ENCODE data around the gene CCDC73.
"Not testable (repeated sequence)": the region's sequence is repeated elsewhere in the genome, so short reads cannot be mapped to it uniquely, and the experiment has no call there.

CCDC73 gene

GRCh38 chr11:32758291-32758690 lies 36.2 kb downstream of the CCDC73 start:
- no peak overlapping the region for H3K4me3 ChIP-seq (ENCODE audit: low read depth in 1 of 2, low read length in 2 of 2)
- peaks cover 0 to 4% of the 10 kb centered on the region in 2 donors for H3K9me3 ChIP-seq (ENCODE audit: control insufficient read depth in 1 of 2, low read length in 2 of 2)
- H3K4me1 ChIP-seq (ENCODE audit: control insufficient read depth in 1 of 2, insufficient read depth in 2 of 2, low read length in 2 of 2) = no peaks in the 10 kb centered on the region
- H3K36me3 ChIP-seq (ENCODE audit: control insufficient read depth in 1 of 2, insufficient read depth in 2 of 2, low read length in 2 of 2) = no peaks in the 10 kb centered on the region
- no peaks in the 10 kb centered on the region for H3K27me3 ChIP-seq (ENCODE audit: low read depth, low read length)
- H3K27ac ChIP-seq (ENCODE audit: low read length) = no peak overlapping the region

GRCh38 chr11:32753181-32753580 lies 41.3 kb downstream of the CCDC73 start:
- not testable (repeated sequence) for H3K9me3 ChIP-seq (ENCODE audit: control insufficient read depth in 1 of 2, low read length in 2 of 2); H3K4me3 ChIP-seq (ENCODE audit: low read depth in 1 of 2, low read length in 2 of 2); H3K4me1 ChIP-seq (ENCODE audit: control insufficient read depth in 1 of 2, insufficient read depth in 2 of 2, low read length in 2 of 2); H3K36me3 ChIP-seq (ENCODE audit: control insufficient read depth in 1 of 2, insufficient read depth in 2 of 2, low read length in 2 of 2); H3K27me3 ChIP-seq (ENCODE audit: low read depth, low read length); H3K27ac ChIP-seq (ENCODE audit: low read length)

- H3K4me3 ChIP-seq (ENCODE audit: low read depth in 1 of 2, low read length in 2 of 2) = no peak overlapping the region
- H3K27me3 ChIP-seq (ENCODE audit: low read depth, low read length) = no peaks in the 10 kb centered on the region
- H3K4me1 ChIP-seq (ENCODE audit: control insufficient read depth in 1 of 2, insufficient read depth in 2 of 2, low read length in 2 of 2) = no peaks in the 10 kb centered on the region
Observed at GRCh38 chr11:32752001-32752400, 42.5 kb downstream of the CCDC73 start.

GRCh38 chr11:32751381-32751780 lies 43.1 kb downstream of the CCDC73 start:
- peaks cover 0 to 9% of the 10 kb centered on the region in 2 donors for H3K9me3 ChIP-seq (ENCODE audit: control insufficient read depth in 1 of 2, low read length in 2 of 2)
- H3K36me3 ChIP-seq (ENCODE audit: control insufficient read depth in 1 of 2, insufficient read depth in 2 of 2, low read length in 2 of 2) = no peaks in the 10 kb centered on the region
- H3K27ac ChIP-seq (ENCODE audit: low read length) = no peak overlapping the region
- no peak overlapping the region for H3K4me3 ChIP-seq (ENCODE audit: low read depth in 1 of 2, low read length in 2 of 2)
- H3K27me3 ChIP-seq (ENCODE audit: low read depth, low read length) = no peaks in the 10 kb centered on the region
- H3K4me1 ChIP-seq (ENCODE audit: control insufficient read depth in 1 of 2, insufficient read depth in 2 of 2, low read length in 2 of 2) = no peaks in the 10 kb centered on the region

More at GRCh38 chr11:32752001-32752400, 42.5 kb downstream of the CCDC73 start:
- Histone ChIP-seq H3K27ac (ENCODE audit: low read length) (no peak overlapping the region), H3K9me3 (ENCODE audit: control insufficient read depth in 1 of 2, low read length in 2 of 2) (peaks cover 0 to 9% of the 10 kb centered on the region in 2 donors), H3K36me3 (ENCODE audit: control insufficient read depth in 1 of 2, insufficient read depth in 2 of 2, low read length in 2 of 2) (no peaks in the 10 kb centered on the region)

- Histone ChIP-seq H3K27ac (ENCODE audit: low read length) (no peak overlapping the region), H3K27me3 (ENCODE audit: low read depth, low read length) (no peaks in the 10 kb centered on the region), H3K9me3 (ENCODE audit: control insufficient read depth in 1 of 2, low read length in 2 of 2) (no peaks in the 10 kb centered on the region), H3K4me1 (ENCODE audit: control insufficient read depth in 1 of 2, insufficient read depth in 2 of 2, low read length in 2 of 2) (no peaks in the 10 kb centered on the region), H3K4me3 (ENCODE audit: low read depth in 1 of 2, low read length in 2 of 2) (no peak overlapping the region), H3K36me3 (ENCODE audit: control insufficient read depth in 1 of 2, insufficient read depth in 2 of 2, low read length in 2 of 2) (no peaks in the 10 kb centered on the region)
Observed at GRCh38 chr11:32729976-32730375, 64.5 kb downstream of the CCDC73 start.

- no peak overlapping the region for H3K4me3 ChIP-seq (ENCODE audit: low read depth in 1 of 2, low read length in 2 of 2)
- no peaks in the 10 kb centered on the region for H3K27me3 ChIP-seq (ENCODE audit: low read depth, low read length)
- H3K36me3 ChIP-seq (ENCODE audit: control insufficient read depth in 1 of 2, insufficient read depth in 2 of 2, low read length in 2 of 2) = no peaks in the 10 kb centered on the region
- no peaks in the 10 kb centered on the region for H3K4me1 ChIP-seq (ENCODE audit: control insufficient read depth in 1 of 2, insufficient read depth in 2 of 2, low read length in 2 of 2)
- no peaks in the 10 kb centered on the region for H3K9me3 ChIP-seq (ENCODE audit: control insufficient read depth in 1 of 2, low read length in 2 of 2)
- H3K27ac ChIP-seq (ENCODE audit: low read length) = no peak overlapping the region
Observed at GRCh38 chr11:32723332-32723731, 71.1 kb downstream of the CCDC73 start.

- Histone ChIP-seq H3K9me3 (ENCODE audit: control insufficient read depth in 1 of 2, low read length in 2 of 2) (no peaks in the 10 kb centered on the region), H3K4me3 (ENCODE audit: low read depth in 1 of 2, low read length in 2 of 2) (no peak overlapping the region), H3K36me3 (ENCODE audit: control insufficient read depth in 1 of 2, insufficient read depth in 2 of 2, low read length in 2 of 2) (no peaks in the 10 kb centered on the region), H3K27ac (ENCODE audit: low read length) (no peak overlapping the region), H3K27me3 (ENCODE audit: low read depth, low read length) (no peaks in the 10 kb centered on the region), H3K4me1 (ENCODE audit: control insufficient read depth in 1 of 2, insufficient read depth in 2 of 2, low read length in 2 of 2) (no peaks in the 10 kb centered on the region)
Observed at GRCh38 chr11:32722255-32722654, 72.2 kb downstream of the CCDC73 start.

- Histone ChIP-seq H3K36me3 (ENCODE audit: control insufficient read depth in 1 of 2, insufficient read depth in 2 of 2, low read length in 2 of 2) (no peaks in the 10 kb centered on the region), H3K27me3 (ENCODE audit: low read depth, low read length) (no peaks in the 10 kb centered on the region), H3K4me3 (ENCODE audit: low read depth in 1 of 2, low read length in 2 of 2) (no peak overlapping the region), H3K27ac (ENCODE audit: low read length) (no peak overlapping the region), H3K4me1 (ENCODE audit: control insufficient read depth in 1 of 2, insufficient read depth in 2 of 2, low read length in 2 of 2) (no peaks in the 10 kb centered on the region), H3K9me3 (ENCODE audit: control insufficient read depth in 1 of 2, low read length in 2 of 2) (no peaks in the 10 kb centered on the region)
Observed at GRCh38 chr11:32713496-32713895, 81.0 kb downstream of the CCDC73 start.

GRCh38 chr11:32708978-32709377 lies 85.5 kb downstream of the CCDC73 start:
- H3K4me3 ChIP-seq (ENCODE audit: low read depth in 1 of 2, low read length in 2 of 2); H3K36me3 ChIP-seq (ENCODE audit: control insufficient read depth in 1 of 2, insufficient read depth in 2 of 2, low read length in 2 of 2); H3K4me1 ChIP-seq (ENCODE audit: control insufficient read depth in 1 of 2, insufficient read depth in 2 of 2, low read length in 2 of 2); H3K9me3 ChIP-seq (ENCODE audit: control insufficient read depth in 1 of 2, low read length in 2 of 2); H3K27me3 ChIP-seq (ENCODE audit: low read depth, low read length); H3K27ac ChIP-seq (ENCODE audit: low read length): not testable (repeated sequence)

GRCh38 chr11:32706985-32707741 lies 87.3 kb downstream of the CCDC73 start:
- Histone ChIP-seq H3K9me3 (ENCODE audit: control insufficient read depth in 1 of 2, low read length in 2 of 2) (peaks cover 0 to 9% of the 10 kb centered on the region in 2 donors), H3K4me3 (ENCODE audit: low read depth in 1 of 2, low read length in 2 of 2) (no peak overlapping the region), H3K27me3 (ENCODE audit: low read depth, low read length) (no peaks in the 10 kb centered on the region), H3K36me3 (ENCODE audit: control insufficient read depth in 1 of 2, insufficient read depth in 2 of 2, low read length in 2 of 2) (no peaks in the 10 kb centered on the region), H3K27ac (ENCODE audit: low read length) (no peak overlapping the region), H3K4me1 (ENCODE audit: control insufficient read depth in 1 of 2, insufficient read depth in 2 of 2, low read length in 2 of 2) (no peaks in the 10 kb centered on the region)

- no peak overlapping the region for H3K4me3 ChIP-seq (ENCODE audit: low read depth in 1 of 2, low read length in 2 of 2)
- peaks cover 0 to 9% of the 10 kb centered on the region in 2 donors for H3K9me3 ChIP-seq (ENCODE audit: control insufficient read depth in 1 of 2, low read length in 2 of 2)
- no peaks in the 10 kb centered on the region for H3K4me1 ChIP-seq (ENCODE audit: control insufficient read depth in 1 of 2, insufficient read depth in 2 of 2, low read length in 2 of 2)
- H3K27me3 ChIP-seq (ENCODE audit: low read depth, low read length) = no peaks in the 10 kb centered on the region
- no peaks in the 10 kb centered on the region for H3K36me3 ChIP-seq (ENCODE audit: control insufficient read depth in 1 of 2, insufficient read depth in 2 of 2, low read length in 2 of 2)
- H3K27ac ChIP-seq (ENCODE audit: low read length) = no peak overlapping the region
Observed at GRCh38 chr11:32705309-32706033, 89.0 kb downstream of the CCDC73 start.

Measured in muscle layer of duodenum (tissue), 2 donors.